WTC11 (cell line): ENCODE results near the gene SMLR1. TPM values are rescaled to one million over a fixed set of nuclear protein-coding genes. Genes with fewer than 3 reads are reported as not detected.

ENCODE experiments used
- ATF2 ChIP-seq: sonication (generic); formaldehyde crosslinking; IDR thresholded peaks from 2 replicates; pipeline ENCODE4 v1.8.1; 2022; ENCODE audit warnings: low read depth, missing genetic modification reagents, borderline replicate concordance
- ATF6 ChIP-seq: sonication (generic); formaldehyde crosslinking; IDR thresholded peaks from 2 replicates; pipeline ENCODE4 v1.8.1; 2023; ENCODE audit warnings: mild to moderate bottlenecking, missing genetic modification reagents
- CREM ChIP-seq: sonication (generic); formaldehyde crosslinking; IDR thresholded peaks from 2 replicates; pipeline ENCODE4 v1.8.1; 2022; ENCODE audit warnings: mild to moderate bottlenecking, missing genetic modification reagents, moderate library complexity
- FOXP1 ChIP-seq: sonication (generic); formaldehyde crosslinking; IDR thresholded peaks from 2 replicates; pipeline ENCODE4 v1.8.0; 2022; ENCODE audit warnings: missing genetic modification reagents, mild to moderate bottlenecking, moderate library complexity, borderline replicate concordance
- IRF1 ChIP-seq: sonication (generic); formaldehyde crosslinking; IDR thresholded peaks from 2 replicates; pipeline ENCODE4 v1.8.0; 2023; ENCODE audit warnings: missing genetic modification reagents
- MXD4 ChIP-seq: fragments of 250-450 bp; sonication (Bioruptor Pico); IDR thresholded peaks from 2 replicates; pipeline ENCODE4 v1.8.0; 2021; ENCODE audit warnings: mild to moderate bottlenecking, moderate library complexity, borderline replicate concordance
- NFATC4 ChIP-seq: fragments of 250-450 bp; sonication (Bioruptor Pico); IDR thresholded peaks from 2 replicates; pipeline ENCODE4 v1.9.0; 2021; ENCODE audit warnings: mild to moderate bottlenecking
- PRDM15 ChIP-seq: sonication (generic); formaldehyde crosslinking; IDR thresholded peaks from 2 replicates; pipeline ENCODE4 v1.8.0; 2022; ENCODE audit warnings: missing genetic modification reagents
- PREB ChIP-seq: sonication (generic); formaldehyde crosslinking; IDR thresholded peaks from 2 replicates; pipeline ENCODE4 v1.8.1; 2022; ENCODE audit warnings: mild to moderate bottlenecking, missing genetic modification reagents, moderate library complexity, borderline replicate concordance
- TEAD4 ChIP-seq: sonication (generic); formaldehyde crosslinking; IDR thresholded peaks from 2 replicates; pipeline ENCODE4 v1.8.0; 2022; ENCODE audit warnings: mild to moderate bottlenecking, missing genetic modification reagents
- ZBTB21 ChIP-seq: sonication (generic); formaldehyde crosslinking; IDR thresholded peaks from 2 replicates; pipeline ENCODE4 v1.8.1; 2023; ENCODE audit warnings: mild to moderate bottlenecking, missing genetic modification reagents, borderline replicate concordance
- ZNF232 ChIP-seq: sonication (generic); formaldehyde crosslinking; IDR thresholded peaks from 2 replicates; pipeline ENCODE4 v1.8.0; 2022; ENCODE audit warnings: mild to moderate bottlenecking, missing genetic modification reagents
- ZNF416 ChIP-seq: fragments of 250-450 bp; sonication (Bioruptor Pico); IDR thresholded peaks from 2 replicates; pipeline ENCODE4 v1.9.0; 2021; ENCODE audit warnings: mild to moderate bottlenecking, inconsistent platforms
- ZNF671 ChIP-seq: fragments of 250-450 bp; sonication (Bioruptor Pico); IDR thresholded peaks from 2 replicates; pipeline ENCODE4 v1.8.0; 2021; ENCODE audit warnings: mild to moderate bottlenecking
- total RNA-seq: library from RNA; stranded (reverse); gene quantifications from 3 replicates; pipeline ENCODE4 v1.2.3, GENCODE V29; 2021
- TF ChIP-seq, protein P1 (sequence below): sonication (generic); formaldehyde crosslinking; IDR thresholded peaks from 2 replicates; pipeline ENCODE4 v1.8.1; 2023; ENCODE audit warnings: mild to moderate bottlenecking, missing genetic modification reagents, moderate library complexity
- TF ChIP-seq, protein P2 (sequence below): sonication (generic); formaldehyde crosslinking; IDR thresholded peaks from 2 replicates; pipeline ENCODE4 v1.8.1; 2022; ENCODE audit warnings: low read depth, mild to moderate bottlenecking, moderate library complexity, missing genetic modification reagents, borderline replicate concordance

Gene SMLR1
- total RNA-seq, 1 experiment from 2014 or later: not detected

- TF ChIP-seq PRDM15 (CRISPR knock-in tag): no peak
- TF ChIP-seq ATF2 (CRISPR knock-in tag): no peak
- TF ChIP-seq, protein P1, sequence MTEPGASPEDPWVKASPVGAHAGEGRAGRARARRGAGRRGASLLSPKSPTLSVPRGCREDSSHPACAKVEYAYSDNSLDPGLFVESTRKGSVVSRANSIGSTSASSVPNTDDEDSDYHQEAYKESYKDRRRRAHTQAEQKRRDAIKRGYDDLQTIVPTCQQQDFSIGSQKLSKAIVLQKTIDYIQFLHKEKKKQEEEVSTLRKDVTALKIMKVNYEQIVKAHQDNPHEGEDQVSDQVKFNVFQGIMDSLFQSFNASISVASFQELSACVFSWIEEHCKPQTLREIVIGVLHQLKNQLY: no peak
- TF ChIP-seq ATF6: no peak
- no peak for TF ChIP-seq ZNF416 (CRISPR knock-in tag)
- TF ChIP-seq PREB (CRISPR knock-in tag): no peak
- no peak for TF ChIP-seq CREM
- TF ChIP-seq ZNF232: no peak
- no peak for TF ChIP-seq IRF1 (CRISPR knock-in tag)
- no peak for TF ChIP-seq ZNF671 (CRISPR knock-in tag)
- TF ChIP-seq FOXP1 (CRISPR knock-in tag): no peak
- no peak for TF ChIP-seq NFATC4 (CRISPR knock-in tag)
- TF ChIP-seq MXD4: no peak
- TF ChIP-seq, protein P2, sequence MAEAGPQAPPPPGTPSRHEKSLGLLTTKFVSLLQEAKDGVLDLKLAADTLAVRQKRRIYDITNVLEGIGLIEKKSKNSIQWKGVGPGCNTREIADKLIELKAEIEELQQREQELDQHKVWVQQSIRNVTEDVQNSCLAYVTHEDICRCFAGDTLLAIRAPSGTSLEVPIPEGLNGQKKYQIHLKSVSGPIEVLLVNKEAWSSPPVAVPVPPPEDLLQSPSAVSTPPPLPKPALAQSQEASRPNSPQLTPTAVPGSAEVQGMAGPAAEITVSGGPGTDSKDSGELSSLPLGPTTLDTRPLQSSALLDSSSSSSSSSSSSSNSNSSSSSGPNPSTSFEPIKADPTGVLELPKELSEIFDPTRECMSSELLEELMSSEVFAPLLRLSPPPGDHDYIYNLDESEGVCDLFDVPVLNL (CRISPR knock-in tag): no peak
- TF ChIP-seq TEAD4: no peak
- TF ChIP-seq ZBTB21: no peak
Measured at GRCh38 chr6:130814506-130814905, 12.7 kb upstream of the SMLR1 start (continued).
